ENCODE measurements around the gene ERC2.

The ERC2 gene

GRCh38 chr3:55626279-55626665 lies 842.0 kb downstream of the ERC2 start:
- no peaks in the 10 kb centered on the region for H3K9me3 ChIP-seq (ENCODE audit: control insufficient read depth, low read depth, low read length)
- H3K9ac ChIP-seq (ENCODE audit: low read length): no peak overlapping the region
- H3K27ac ChIP-seq (ENCODE audit: low read length): no peak overlapping the region
- H3K36me3 ChIP-seq (ENCODE audit: control insufficient read depth, low read depth, low read length): no peaks in the 10 kb centered on the region
- H3K27me3 ChIP-seq (ENCODE audit: control insufficient read depth, insufficient read depth, low read length): no peaks in the 10 kb centered on the region
- H3K4me1 ChIP-seq (ENCODE audit: control insufficient read depth, low read depth, low read length): no peaks in the 10 kb centered on the region
- no peak overlapping the region for H3K4me3 ChIP-seq (ENCODE audit: low read length)

- Histone ChIP-seq H3K27ac (ENCODE audit: low read length) (no peak overlapping the region), H3K9ac (ENCODE audit: low read length) (no peak overlapping the region)
These were observed 844.0 kb downstream of the ERC2 start for GRCh38 chr3:55624238-55624637.

GRCh38 chr3:55623786-55624185 lies 844.5 kb downstream of the ERC2 start:
- Histone ChIP-seq H3K9me3 (ENCODE audit: control insufficient read depth, low read depth, low read length) (no peaks in the 10 kb centered on the region), H3K4me1 (ENCODE audit: control insufficient read depth, low read depth, low read length) (peaks cover 6% of the 10 kb centered on the region), H3K36me3 (ENCODE audit: control insufficient read depth, low read depth, low read length) (no peaks in the 10 kb centered on the region), H3K4me3 (ENCODE audit: low read length) (no peak overlapping the region), H3K27me3 (ENCODE audit: control insufficient read depth, insufficient read depth, low read length) (no peaks in the 10 kb centered on the region), H3K9ac (ENCODE audit: low read length) (no peak overlapping the region), H3K27ac (ENCODE audit: low read length) (no peak overlapping the region)

More at GRCh38 chr3:55624238-55624637, 844.0 kb downstream of the ERC2 start:
- Histone ChIP-seq H3K9me3 (ENCODE audit: control insufficient read depth, low read depth, low read length) (no peaks in the 10 kb centered on the region), H3K27me3 (ENCODE audit: control insufficient read depth, insufficient read depth, low read length) (no peaks in the 10 kb centered on the region), H3K36me3 (ENCODE audit: control insufficient read depth, low read depth, low read length) (no peaks in the 10 kb centered on the region), H3K4me1 (ENCODE audit: control insufficient read depth, low read depth, low read length) (peaks cover 6% of the 10 kb centered on the region), H3K4me3 (ENCODE audit: low read length) (no peak overlapping the region)

- Histone ChIP-seq H3K4me1 (ENCODE audit: control insufficient read depth, low read depth, low read length) (peaks cover 6% of the 10 kb centered on the region), H3K36me3 (ENCODE audit: control insufficient read depth, low read depth, low read length) (no peaks in the 10 kb centered on the region), H3K27ac (ENCODE audit: low read length) (no peak overlapping the region), H3K4me3 (ENCODE audit: low read length) (no peak overlapping the region), H3K9me3 (ENCODE audit: control insufficient read depth, low read depth, low read length) (no peaks in the 10 kb centered on the region), H3K9ac (ENCODE audit: low read length) (no peak overlapping the region), H3K27me3 (ENCODE audit: control insufficient read depth, insufficient read depth, low read length) (no peaks in the 10 kb centered on the region)
These were observed 845.5 kb downstream of the ERC2 start for GRCh38 chr3:55622733-55623132.

- H3K9me3 ChIP-seq (ENCODE audit: control insufficient read depth, low read depth, low read length): no peaks in the 10 kb centered on the region
- H3K36me3 ChIP-seq (ENCODE audit: control insufficient read depth, low read depth, low read length): no peaks in the 10 kb centered on the region
- peaks cover 9% of the 10 kb centered on the region for H3K4me1 ChIP-seq (ENCODE audit: control insufficient read depth, low read depth, low read length)
- no peak overlapping the region for H3K9ac ChIP-seq (ENCODE audit: low read length)
- H3K27me3 ChIP-seq (ENCODE audit: control insufficient read depth, insufficient read depth, low read length): no peaks in the 10 kb centered on the region
- no peak overlapping the region for H3K27ac ChIP-seq (ENCODE audit: low read length)
- H3K4me3 ChIP-seq (ENCODE audit: low read length): no peak overlapping the region
These were observed 846.2 kb downstream of the ERC2 start for GRCh38 chr3:55622116-55622515.

- Histone ChIP-seq H3K27ac (ENCODE audit: low read length) (no peak overlapping the region), H3K4me3 (ENCODE audit: low read length) (no peak overlapping the region), H3K36me3 (ENCODE audit: control insufficient read depth, low read depth, low read length) (no peaks in the 10 kb centered on the region), H3K9ac (ENCODE audit: low read length) (no peak overlapping the region), H3K27me3 (ENCODE audit: control insufficient read depth, insufficient read depth, low read length) (no peaks in the 10 kb centered on the region), H3K4me1 (ENCODE audit: control insufficient read depth, low read depth, low read length) (peaks cover 13% of the 10 kb centered on the region), H3K9me3 (ENCODE audit: control insufficient read depth, low read depth, low read length) (no peaks in the 10 kb centered on the region)
These were observed 846.6 kb downstream of the ERC2 start for GRCh38 chr3:55621648-55622047.

- no peaks in the 10 kb centered on the region for H3K9me3 ChIP-seq (ENCODE audit: control insufficient read depth, low read depth, low read length)
- H3K9ac ChIP-seq (ENCODE audit: low read length): no peak overlapping the region
- no peak overlapping the region for H3K27ac ChIP-seq (ENCODE audit: low read length)
- H3K36me3 ChIP-seq (ENCODE audit: control insufficient read depth, low read depth, low read length): no peaks in the 10 kb centered on the region
- H3K27me3 ChIP-seq (ENCODE audit: control insufficient read depth, insufficient read depth, low read length): no peaks in the 10 kb centered on the region
- H3K4me3 ChIP-seq (ENCODE audit: low read length): no peak overlapping the region
- peaks cover 17% of the 10 kb centered on the region for H3K4me1 ChIP-seq (ENCODE audit: control insufficient read depth, low read depth, low read length)
These were observed 847.2 kb downstream of the ERC2 start for GRCh38 chr3:55621026-55621422.

- no peaks in the 10 kb centered on the region for H3K27me3 ChIP-seq (ENCODE audit: control insufficient read depth, insufficient read depth, low read length)
- H3K36me3 ChIP-seq (ENCODE audit: control insufficient read depth, low read depth, low read length): no peaks in the 10 kb centered on the region
- no peak overlapping the region for H3K9ac ChIP-seq (ENCODE audit: low read length)
- no peak overlapping the region for H3K27ac ChIP-seq (ENCODE audit: low read length)
- H3K4me3 ChIP-seq (ENCODE audit: low read length): no peak overlapping the region
- no peaks in the 10 kb centered on the region for H3K9me3 ChIP-seq (ENCODE audit: control insufficient read depth, low read depth, low read length)
- H3K4me1 ChIP-seq (ENCODE audit: control insufficient read depth, low read depth, low read length): peaks cover 23% of the 10 kb centered on the region
These were observed 847.8 kb downstream of the ERC2 start for GRCh38 chr3:55620351-55621025.

GRCh38 chr3:55619046-55619808 lies 849.0 kb downstream of the ERC2 start:
- Histone ChIP-seq H3K4me1 (ENCODE audit: control insufficient read depth, low read depth, low read length) (peaks cover 32% of the 10 kb centered on the region), H3K9ac (ENCODE audit: low read length) (no peak overlapping the region), H3K27me3 (ENCODE audit: control insufficient read depth, insufficient read depth, low read length) (no peaks in the 10 kb centered on the region), H3K27ac (ENCODE audit: low read length) (no peak overlapping the region), H3K36me3 (ENCODE audit: control insufficient read depth, low read depth, low read length) (no peaks in the 10 kb centered on the region), H3K9me3 (ENCODE audit: control insufficient read depth, low read depth, low read length) (no peaks in the 10 kb centered on the region), H3K4me3 (ENCODE audit: low read length) (no peak overlapping the region)

- Histone ChIP-seq H3K27ac (ENCODE audit: low read length) (no peak overlapping the region), H3K9me3 (ENCODE audit: control insufficient read depth, low read depth, low read length) (no peaks in the 10 kb centered on the region), H3K4me1 (ENCODE audit: control insufficient read depth, low read depth, low read length) (peaks cover 32% of the 10 kb centered on the region), H3K27me3 (ENCODE audit: control insufficient read depth, insufficient read depth, low read length) (no peaks in the 10 kb centered on the region), H3K9ac (ENCODE audit: low read length) (no peak overlapping the region), H3K36me3 (ENCODE audit: control insufficient read depth, low read depth, low read length) (no peaks in the 10 kb centered on the region), H3K4me3 (ENCODE audit: low read length) (no peak overlapping the region)
These were observed 850.9 kb downstream of the ERC2 start for GRCh38 chr3:55617385-55617784.

GRCh38 chr3:55616803-55617202 lies 851.5 kb downstream of the ERC2 start:
- no peak overlapping the region for H3K4me3 ChIP-seq (ENCODE audit: low read length)
- no peaks in the 10 kb centered on the region for H3K27me3 ChIP-seq (ENCODE audit: control insufficient read depth, insufficient read depth, low read length)
- no peaks in the 10 kb centered on the region for H3K36me3 ChIP-seq (ENCODE audit: control insufficient read depth, low read depth, low read length)
- H3K27ac ChIP-seq (ENCODE audit: low read length): no peak overlapping the region
- H3K9ac ChIP-seq (ENCODE audit: low read length): no peak overlapping the region
- no peaks in the 10 kb centered on the region for H3K9me3 ChIP-seq (ENCODE audit: control insufficient read depth, low read depth, low read length)
- peaks cover 32% of the 10 kb centered on the region for H3K4me1 ChIP-seq (ENCODE audit: control insufficient read depth, low read depth, low read length)

Measured in iPS-18a (cell line).